DMS53 treated with DMSO at 0.1 percent for 48 hours (cell line): ENCODE measurements around the gene NKAIN2.
"Not testable (repeated sequence)": the region's sequence is repeated elsewhere in the genome, so short reads cannot be mapped to it uniquely, and the experiment has no call there.

Source experiments
- DNase-seq: peaks from one replicate; lab custom pipeline; 2025; ENCODE audit not compliant: unreplicated experiment; lab: John Stamatoyannopoulos, UW

NKAIN2 gene

GRCh38 chr6:124410425-124410824 is 606.8 kb downstream of the NKAIN2 start:
- not testable (repeated sequence) for DNase-seq

- DNase-seq = not testable (repeated sequence)
These were observed 609.0 kb downstream of the NKAIN2 start for GRCh38 chr6:124412657-124413056.

- no peak for DNase-seq
These were observed 616.6 kb downstream of the NKAIN2 start for GRCh38 chr6:124420116-124420840.

GRCh38 chr6:124423621-124424020 is 620.0 kb downstream of the NKAIN2 start:
- no peak for DNase-seq

- DNase-seq = no peak
These were observed 627.2 kb downstream of the NKAIN2 start for GRCh38 chr6:124430740-124431318.

GRCh38 chr6:124432620-124433019 is 629.0 kb downstream of the NKAIN2 start:
- DNase-seq = no peak

- DNase-seq = peak; percentile 2
These were observed 629.9 kb downstream of the NKAIN2 start for GRCh38 chr6:124433387-124434160.

- DNase-seq = no peak
These were observed 630.8 kb downstream of the NKAIN2 start for GRCh38 chr6:124434421-124434820.

GRCh38 chr6:124436803-124437202 is 633.1 kb downstream of the NKAIN2 start:
- no peak for DNase-seq

GRCh38 chr6:124438546-124439065 is 634.9 kb downstream of the NKAIN2 start:
- DNase-seq = no peak

- DNase-seq = no peak
These were observed 637.8 kb downstream of the NKAIN2 start for GRCh38 chr6:124441450-124441849.

GRCh38 chr6:124443541-124443940 is 639.9 kb downstream of the NKAIN2 start:
- DNase-seq = no peak

- DNase-seq = no peak
These were observed 641.9 kb downstream of the NKAIN2 start for GRCh38 chr6:124445581-124445980.

- no peak for DNase-seq
These were observed 643.3 kb downstream of the NKAIN2 start for GRCh38 chr6:124446961-124447360.

GRCh38 chr6:124459268-124459667 is 655.6 kb downstream of the NKAIN2 start:
- no peak for DNase-seq

- DNase-seq = no peak
These were observed 659.1 kb downstream of the NKAIN2 start for GRCh38 chr6:124462750-124463149.

GRCh38 chr6:124463271-124463670 is 659.6 kb downstream of the NKAIN2 start:
- no peak for DNase-seq

- not testable (repeated sequence) for DNase-seq
These were observed 660.9 kb downstream of the NKAIN2 start for GRCh38 chr6:124464600-124464999.

GRCh38 chr6:124466949-124467348 is 663.3 kb downstream of the NKAIN2 start:
- DNase-seq = no peak

- no peak for DNase-seq
These were observed 663.7 kb downstream of the NKAIN2 start for GRCh38 chr6:124467366-124467765.

GRCh38 chr6:124470803-124471202 is 667.1 kb downstream of the NKAIN2 start:
- no peak for DNase-seq

GRCh38 chr6:124475176-124475575 is 671.5 kb downstream of the NKAIN2 start:
- DNase-seq = no peak
